T-helper 2 cell treated with Interferon-gamma antibody and Interleukin-4, amounts not matched to agents 5 μg/mL and 100 μg/mL, for 36 hours (primary cell): ENCODE results near the gene CAMTA1.
"Not testable (repeated sequence)": the region's sequence is repeated elsewhere in the genome, so short reads cannot be mapped to it uniquely, and the experiment has no call there.

ENCODE experiments used
- DNase-seq: peaks from one replicate; pipeline ENCODE4 v3.0.0; 2021; ENCODE audit warnings: low spot score
- H3K27ac Mint-ChIP-seq: one replicate; pipeline ENCODE4 v1.8.0; 2021; ENCODE audit warnings: mild to moderate bottlenecking, mixed read lengths
- H3K27me3 Mint-ChIP-seq: one replicate; pipeline ENCODE4 v1.8.0; 2021; ENCODE audit warnings: low read depth, mixed read lengths
- H3K36me3 Mint-ChIP-seq: one replicate; pipeline ENCODE4 v1.8.0; 2021; ENCODE audit warnings: low read depth, mixed read lengths
- H3K4me1 Mint-ChIP-seq: one replicate; pipeline ENCODE4 v1.8.0; 2021; ENCODE audit warnings: low read depth, mixed read lengths
- H3K4me3 Mint-ChIP-seq: one replicate; pipeline ENCODE4 v1.8.0; 2022; ENCODE audit warnings: mild to moderate bottlenecking, moderate library complexity, mixed read lengths
- H3K9me3 Mint-ChIP-seq: one replicate; pipeline ENCODE4 v1.8.0; 2021; ENCODE audit warnings: mixed read lengths

The CAMTA1 gene

GRCh38 chr1:7705048-7705907 is 920.0 kb downstream of the CAMTA1 start:
- Mint-ChIP-seq H3K4me3 (peak overlapping the region; percentile 75), H3K27ac (no peak overlapping the region), H3K4me1 (peaks cover 2% of the 10 kb centered on the region), H3K27me3 (peaks cover 64% of the 10 kb centered on the region), H3K36me3 (no peaks in the 10 kb centered on the region), H3K9me3 (no peaks in the 10 kb centered on the region)
- no peak for DNase-seq

- Mint-ChIP-seq H3K27ac (no peak overlapping the region), H3K4me3 (peak overlapping the region; percentile 53), H3K9me3 (no peaks in the 10 kb centered on the region), H3K27me3 (peaks cover 65% of the 10 kb centered on the region), H3K4me1 (peaks cover 2% of the 10 kb centered on the region), H3K36me3 (no peaks in the 10 kb centered on the region)
- no peak for DNase-seq
Observed at GRCh38 chr1:7705908-7706216, 920.6 kb downstream of the CAMTA1 start.

- H3K27ac Mint-ChIP-seq: no peak overlapping the region
- no peaks in the 10 kb centered on the region for H3K9me3 Mint-ChIP-seq
- no peak for DNase-seq
- no peaks in the 10 kb centered on the region for H3K36me3 Mint-ChIP-seq
- H3K4me3 Mint-ChIP-seq: no peak overlapping the region
- H3K4me1 Mint-ChIP-seq: peaks cover 2% of the 10 kb centered on the region
- peaks cover 52% of the 10 kb centered on the region for H3K27me3 Mint-ChIP-seq
Observed at GRCh38 chr1:7707527-7707926, 922.3 kb downstream of the CAMTA1 start.

- not testable (repeated sequence) for H3K9me3 Mint-ChIP-seq, H3K27ac Mint-ChIP-seq, H3K4me3 Mint-ChIP-seq, DNase-seq, H3K36me3 Mint-ChIP-seq, H3K4me1 Mint-ChIP-seq
- peaks cover 48% of the 10 kb centered on the region for H3K27me3 Mint-ChIP-seq
Observed at GRCh38 chr1:7708065-7708464, 922.8 kb downstream of the CAMTA1 start.

- Mint-ChIP-seq H3K27me3 (peaks cover 37% of the 10 kb centered on the region), H3K9me3 (no peaks in the 10 kb centered on the region), H3K4me1 (no peaks in the 10 kb centered on the region), H3K27ac (no peak overlapping the region), H3K36me3 (no peaks in the 10 kb centered on the region), H3K4me3 (no peak overlapping the region)
- DNase-seq: no peak
Observed at GRCh38 chr1:7710859-7711258, 925.6 kb downstream of the CAMTA1 start.

GRCh38 chr1:7712731-7713323 is 927.6 kb downstream of the CAMTA1 start:
- no peaks in the 10 kb centered on the region for H3K9me3 Mint-ChIP-seq
- no peaks in the 10 kb centered on the region for H3K36me3 Mint-ChIP-seq
- H3K27ac Mint-ChIP-seq: no peak overlapping the region
- no peak overlapping the region for H3K4me3 Mint-ChIP-seq
- no peak for DNase-seq
- H3K4me1 Mint-ChIP-seq: no peaks in the 10 kb centered on the region
- peaks cover 17% of the 10 kb centered on the region for H3K27me3 Mint-ChIP-seq

GRCh38 chr1:7716506-7716905 is 931.3 kb downstream of the CAMTA1 start:
- Mint-ChIP-seq H3K4me1 (no peaks in the 10 kb centered on the region), H3K27ac (no peak overlapping the region), H3K9me3 (no peaks in the 10 kb centered on the region), H3K4me3 (no peak overlapping the region), H3K36me3 (no peaks in the 10 kb centered on the region), H3K27me3 (peaks cover 5% of the 10 kb centered on the region)
- DNase-seq: no peak

- Mint-ChIP-seq H3K9me3 (no peaks in the 10 kb centered on the region), H3K4me1 (no peaks in the 10 kb centered on the region), H3K36me3 (no peaks in the 10 kb centered on the region), H3K4me3 (no peak overlapping the region), H3K27ac (no peak overlapping the region), H3K27me3 (peaks cover 4% of the 10 kb centered on the region)
- DNase-seq: no peak
Observed at GRCh38 chr1:7717748-7718368, 932.6 kb downstream of the CAMTA1 start.

GRCh38 chr1:7719468-7720094 is 934.3 kb downstream of the CAMTA1 start:
- no peak overlapping the region for H3K4me3 Mint-ChIP-seq
- peaks cover 4% of the 10 kb centered on the region for H3K27me3 Mint-ChIP-seq
- H3K9me3 Mint-ChIP-seq: no peaks in the 10 kb centered on the region
- no peak overlapping the region for H3K27ac Mint-ChIP-seq
- no peak for DNase-seq
- no peaks in the 10 kb centered on the region for H3K36me3 Mint-ChIP-seq
- no peaks in the 10 kb centered on the region for H3K4me1 Mint-ChIP-seq

- Mint-ChIP-seq H3K4me3 (no peak overlapping the region), H3K27ac (no peak overlapping the region), H3K4me1 (no peaks in the 10 kb centered on the region), H3K36me3 (no peaks in the 10 kb centered on the region), H3K9me3 (no peaks in the 10 kb centered on the region), H3K27me3 (peaks cover 12% of the 10 kb centered on the region)
- no peak for DNase-seq
Observed at GRCh38 chr1:7721940-7722669, 936.9 kb downstream of the CAMTA1 start.

GRCh38 chr1:7722670-7723012 is 937.4 kb downstream of the CAMTA1 start:
- Mint-ChIP-seq H3K27ac (no peak overlapping the region), H3K36me3 (no peaks in the 10 kb centered on the region), H3K9me3 (no peaks in the 10 kb centered on the region), H3K4me3 (no peak overlapping the region), H3K4me1 (no peaks in the 10 kb centered on the region), H3K27me3 (peaks cover 12% of the 10 kb centered on the region)
- DNase-seq: no peak

GRCh38 chr1:7726623-7727022 is 941.4 kb downstream of the CAMTA1 start:
- Mint-ChIP-seq H3K27me3 (peaks cover 18% of the 10 kb centered on the region), H3K36me3 (no peaks in the 10 kb centered on the region), H3K4me3 (no peak overlapping the region), H3K27ac (no peak overlapping the region), H3K9me3 (no peaks in the 10 kb centered on the region), H3K4me1 (no peaks in the 10 kb centered on the region)
- no peak for DNase-seq

- H3K4me1 Mint-ChIP-seq: no peaks in the 10 kb centered on the region
- no peak overlapping the region for H3K4me3 Mint-ChIP-seq
- H3K27ac Mint-ChIP-seq: no peak overlapping the region
- no peak for DNase-seq
- no peaks in the 10 kb centered on the region for H3K36me3 Mint-ChIP-seq
- no peaks in the 10 kb centered on the region for H3K9me3 Mint-ChIP-seq
- H3K27me3 Mint-ChIP-seq: peaks cover 16% of the 10 kb centered on the region
Observed at GRCh38 chr1:7727809-7728471, 942.7 kb downstream of the CAMTA1 start.
